GM12801 (cell line): Measurements from ENCODE around the gene TRAF2.

Source experiments
- CTCF ChIP-seq: IDR thresholded peaks from one replicate; pipeline ENCODE4 v1.5.1; 2011; ENCODE audit warnings: control low read depth; ENCODE audit not compliant: insufficient read length; ENCODE audit errors: extremely low read depth

The TRAF2 gene

GRCh38 chr9:136900556-136900955 is 14.2 kb downstream of the TRAF2 start:
- TF ChIP-seq CTCF, result no peak

- TF ChIP-seq CTCF, result no peak
Observed at GRCh38 chr9:136900988-136901515, 14.7 kb downstream of the TRAF2 start.

GRCh38 chr9:136901516-136902258 is 15.4 kb downstream of the TRAF2 start:
- TF ChIP-seq CTCF, result no peak

- no peak for TF ChIP-seq CTCF
Observed at GRCh38 chr9:136902259-136902821, 16.0 kb downstream of the TRAF2 start.

GRCh38 chr9:136903041-136903554 is 16.8 kb downstream of the TRAF2 start:
- TF ChIP-seq CTCF, result no peak

GRCh38 chr9:136906266-136906665 is 19.9 kb downstream of the TRAF2 start:
- TF ChIP-seq CTCF, result no peak

- no peak for TF ChIP-seq CTCF
Observed at GRCh38 chr9:136907011-136907914, 20.9 kb downstream of the TRAF2 start.
